ENCODE results near the gene TSNAX. TPM values are rescaled to one million over a fixed set of nuclear protein-coding genes. Genes with fewer than 3 reads are reported as not detected.

The TSNAX gene
- total RNA-seq, 1 experiment from 2014 or later: 47.1 TPM

- Histone ChIP-seq H3K9me3 (ENCODE audit: control insufficient read depth in 1 of 2, insufficient read depth in 1 of 2, low read depth in 1 of 2, low read length in 2 of 2) (no peaks in the 10 kb centered on the region), H3K27ac (ENCODE audit: low read depth, low read length) (no peak overlapping the region), H3K9me2 (ENCODE audit: insufficient read depth) (no peaks in the 10 kb centered on the region), H3K9ac (ENCODE audit: low read length) (no peak overlapping the region), H3K27me3 (ENCODE audit: insufficient read depth, low read length) (no peaks in the 10 kb centered on the region; the same call in 1 of the 2 replicates), H3K4me2 (ENCODE audit: low read length) (no peak overlapping the region), H3K4me1 (ENCODE audit: control insufficient read depth in 1 of 2, insufficient read depth in 2 of 2, low read length in 2 of 2) (no peaks in the 10 kb centered on the region), H3K79me2 (ENCODE audit: insufficient read depth, low read length) (no peaks in the 10 kb centered on the region), H3K4me3 (replicated peaks in 1 of 2; ENCODE audit: low read depth in 1 of 2, low read length in 2 of 2) (no peak overlapping the region), H2AFZ (ENCODE audit: low read depth, low read length, poor library complexity, severe bottlenecking) (no peak overlapping the region), H3K36me3 (ENCODE audit: control insufficient read depth in 1 of 2, insufficient read depth in 2 of 2, low read length in 2 of 2) (no peaks in the 10 kb centered on the region), H4K20me1 (ENCODE audit: insufficient read depth) (no peaks in the 10 kb centered on the region)
- ChIA-PET POLR2A (no interaction called here), CTCF (no interaction called here), RAD21 (ENCODE audit: low non-redundant PET in 1 of 2, low total read pairs in 2 of 2, uncharacterized antibody in 2 of 2, unreplicated experiment in 2 of 2) (no interaction called here)
- ATAC-seq (no peak), DNase-seq (ENCODE audit: low read depth, low spot score) (no peak)
- TF ChIP-seq, protein P1, sequence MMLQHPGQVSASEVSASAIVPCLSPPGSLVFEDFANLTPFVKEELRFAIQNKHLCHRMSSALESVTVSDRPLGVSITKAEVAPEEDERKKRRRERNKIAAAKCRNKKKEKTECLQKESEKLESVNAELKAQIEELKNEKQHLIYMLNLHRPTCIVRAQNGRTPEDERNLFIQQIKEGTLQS (IDR thresholded peaks at IDR 0.05): no peak
- TF ChIP-seq MAX (IDR thresholded peaks at IDR 0.05): no peak
- no peak for TF ChIP-seq ELF1 (IDR thresholded peaks at IDR 0.05; ENCODE audit: borderline replicate concordance, low read depth)
- TF ChIP-seq, protein P2, sequence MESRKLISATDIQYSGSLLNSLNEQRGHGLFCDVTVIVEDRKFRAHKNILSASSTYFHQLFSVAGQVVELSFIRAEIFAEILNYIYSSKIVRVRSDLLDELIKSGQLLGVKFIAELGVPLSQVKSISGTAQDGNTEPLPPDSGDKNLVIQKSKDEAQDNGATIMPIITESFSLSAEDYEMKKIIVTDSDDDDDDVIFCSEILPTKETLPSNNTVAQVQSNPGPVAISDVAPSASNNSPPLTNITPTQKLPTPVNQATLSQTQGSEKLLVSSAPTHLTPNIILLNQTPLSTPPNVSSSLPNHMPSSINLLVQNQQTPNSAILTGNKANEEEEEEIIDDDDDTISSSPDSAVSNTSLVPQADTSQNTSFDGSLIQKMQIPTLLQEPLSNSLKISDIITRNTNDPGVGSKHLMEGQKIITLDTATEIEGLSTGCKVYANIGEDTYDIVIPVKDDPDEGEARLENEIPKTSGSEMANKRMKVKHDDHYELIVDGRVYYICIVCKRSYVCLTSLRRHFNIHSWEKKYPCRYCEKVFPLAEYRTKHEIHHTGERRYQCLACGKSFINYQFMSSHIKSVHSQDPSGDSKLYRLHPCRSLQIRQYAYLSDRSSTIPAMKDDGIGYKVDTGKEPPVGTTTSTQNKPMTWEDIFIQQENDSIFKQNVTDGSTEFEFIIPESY (IDR thresholded peaks at IDR 0.05; ENCODE audit: extremely low read depth, insufficient replicate concordance, low read length): no peak
- TF ChIP-seq TCF7L2 (IDR thresholded peaks at IDR 0.05; ENCODE audit: borderline replicate concordance, extremely low read depth, insufficient read depth, insufficient read length): no peak
- TF ChIP-seq ZNF274 (IDR thresholded peaks at IDR 0.05; ENCODE audit: low read depth, low read length): no peak
- no peak for TF ChIP-seq JUND (IDR thresholded peaks at IDR 0.05)
- TF ChIP-seq CTCF (IDR thresholded peaks at IDR 0.05 in 2 of 3, conservative IDR thresholded peaks at IDR 0.05 in 1 of 3; ENCODE audit: borderline replicate concordance in 1 of 3, insufficient read depth in 1 of 3, low read depth in 2 of 3, low read length in 2 of 3): no peak
- TF ChIP-seq EZH2phosphoT487 (IDR thresholded peaks at IDR 0.05; ENCODE audit: borderline replicate concordance): no peak
- TF ChIP-seq CEBPB (IDR thresholded peaks at IDR 0.05; ENCODE audit: low read depth): no peak
- no peak for TF ChIP-seq SRF (IDR thresholded peaks at IDR 0.05; ENCODE audit: low read depth)
- TF ChIP-seq POLR2A (IDR thresholded peaks at IDR 0.05; ENCODE audit: borderline replicate concordance, extremely low read depth, insufficient read depth, insufficient read length): no peak
- intact Hi-C loops (cut with micrococcal nuclease): no loop called here
- BruUV-seq (replicated peaks): no TSS peak
Observed at GRCh38 chr1:231611851-231612250, 83.4 kb downstream of the TSNAX start.
